ENCODE measurements around the gene PLEKHO1.
"Not testable (repeated sequence)": the region's sequence is repeated elsewhere in the genome, so short reads cannot be mapped to it uniquely, and the experiment has no call there.

PLEKHO1 gene

DNA sequence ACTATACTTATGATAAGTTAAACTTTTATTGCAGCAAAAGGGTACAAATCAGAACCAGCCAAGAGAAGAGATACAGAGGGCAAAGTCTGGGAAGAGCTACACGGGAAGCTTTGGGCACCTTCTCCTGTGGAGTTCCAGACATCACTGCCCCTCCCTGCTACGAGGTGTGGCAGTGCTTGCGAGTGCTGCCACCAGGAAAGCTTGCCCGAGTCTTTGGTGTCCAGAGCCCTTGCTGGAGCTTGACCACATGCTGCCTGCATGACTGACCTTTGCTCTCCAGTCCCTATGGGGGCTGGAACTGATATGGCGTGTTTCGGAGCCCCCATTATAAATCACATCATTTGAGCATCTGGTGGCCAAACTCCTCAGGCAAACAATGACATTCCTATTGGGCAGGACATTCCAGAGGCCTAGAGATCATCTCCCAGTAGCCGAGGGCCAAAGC lies 23.4 kb downstream of the PLEKHO1 start:
- no peak for DNase-seq (ENCODE audit: low spot score)

DNA sequence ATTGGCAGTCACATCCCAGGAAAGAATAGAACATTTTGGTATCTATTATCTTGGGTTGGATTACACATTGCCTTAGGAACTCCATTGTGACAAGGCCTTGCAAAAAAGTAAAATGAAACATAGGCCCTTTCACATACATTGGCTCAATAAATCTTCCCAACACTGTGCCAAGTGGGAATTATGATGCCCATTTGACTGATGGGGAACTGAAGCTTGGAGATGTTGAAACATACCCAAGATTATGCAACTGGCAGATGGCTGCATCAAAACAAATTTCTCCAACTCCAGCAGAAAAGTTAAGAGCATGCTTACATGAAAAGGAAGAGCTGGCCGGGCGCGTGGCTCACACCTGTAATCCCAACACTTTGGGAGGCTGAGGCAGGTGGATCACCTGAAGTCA lies 26.9 kb downstream of the PLEKHO1 start:
- DNase-seq (ENCODE audit: low spot score) = no peak

DNA sequence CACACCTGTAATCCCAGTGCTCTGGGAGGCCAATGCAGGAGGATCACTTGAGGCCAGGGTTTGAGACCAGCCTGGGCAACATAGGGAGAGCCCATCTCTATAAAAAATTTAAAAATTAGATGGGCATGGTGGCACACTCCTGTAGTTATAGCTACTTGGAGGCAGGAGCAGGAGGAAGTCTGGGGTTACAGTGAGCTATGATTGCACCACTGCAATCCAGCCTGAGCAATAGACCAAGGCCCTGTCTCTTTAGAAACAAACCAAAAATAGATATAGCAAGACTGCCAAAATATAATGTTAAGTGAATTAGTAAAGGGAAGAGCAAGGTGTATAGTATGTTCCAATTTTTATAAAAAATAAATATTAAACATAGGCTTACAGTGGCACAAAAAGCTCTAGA lies 28.8 kb downstream of the PLEKHO1 start:
- no peak for DNase-seq (ENCODE audit: low spot score)

DNA sequence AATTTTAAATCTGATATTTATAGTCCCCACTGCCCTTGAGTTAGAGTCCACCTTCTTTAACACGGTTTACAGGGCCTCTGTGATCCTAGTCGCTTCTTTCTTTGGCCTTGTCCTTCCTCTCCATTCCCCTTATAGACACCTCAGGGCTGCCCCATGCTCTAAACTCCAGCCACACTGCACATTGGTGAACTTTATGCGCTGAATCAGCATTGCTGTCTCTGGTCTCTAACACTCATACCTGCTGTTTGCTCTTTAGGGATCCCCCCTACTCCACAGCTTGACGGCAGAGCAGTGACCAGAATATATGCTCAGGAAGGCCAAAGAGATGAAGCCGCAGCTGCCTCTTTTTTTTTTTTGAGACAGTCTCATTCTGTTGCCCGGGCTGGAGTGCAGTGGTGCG lies 30.2 kb downstream of the PLEKHO1 start:
- DNase-seq (ENCODE audit: low spot score) = no peak

DNA sequence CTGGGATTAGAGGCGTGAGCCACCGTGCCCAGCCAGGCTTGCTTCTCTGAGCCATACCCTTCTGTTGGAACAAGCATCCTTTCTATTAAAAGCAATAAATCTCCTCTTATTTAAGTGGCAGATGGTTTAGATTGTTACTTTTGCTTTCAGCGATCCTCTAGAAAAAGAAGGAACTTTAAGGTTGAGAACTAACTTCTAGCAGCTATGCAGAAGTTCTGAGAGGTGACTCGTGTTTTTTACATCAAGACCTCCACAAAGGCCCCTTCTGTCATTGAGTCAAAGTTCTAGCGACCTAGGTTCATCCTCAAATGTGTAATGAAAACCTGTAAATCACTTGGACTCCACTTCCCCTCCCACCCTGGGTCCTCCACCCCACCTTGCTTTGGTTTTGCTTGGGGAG lies 30.8 kb downstream of the PLEKHO1 start:
- no peak for DNase-seq (ENCODE audit: low spot score)

GRCh38 chr1:150182247-150182646 lies 32.5 kb downstream of the PLEKHO1 start:
- DNase-seq (ENCODE audit: low spot score) = no peak

DNA sequence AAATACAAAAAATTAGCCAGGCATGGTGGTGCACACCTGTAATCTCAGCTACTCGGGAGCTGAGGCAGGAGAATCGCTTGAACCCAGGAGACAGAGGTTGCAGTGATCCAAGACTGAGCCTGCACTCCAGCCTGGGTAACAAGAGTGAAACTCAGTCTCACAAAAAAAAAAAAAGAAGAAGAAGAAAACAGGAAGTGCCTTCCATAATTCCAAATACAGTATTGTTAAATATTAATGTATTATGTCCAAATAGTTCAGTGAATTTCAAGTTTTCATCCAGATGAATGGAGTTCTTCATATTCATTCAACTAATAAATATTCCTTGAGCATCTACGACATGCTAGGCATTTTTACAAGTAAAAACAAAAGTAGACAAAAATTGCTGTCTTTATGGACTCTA lies 33.3 kb downstream of the PLEKHO1 start:
- DNase-seq (ENCODE audit: low spot score) = no peak

DNA sequence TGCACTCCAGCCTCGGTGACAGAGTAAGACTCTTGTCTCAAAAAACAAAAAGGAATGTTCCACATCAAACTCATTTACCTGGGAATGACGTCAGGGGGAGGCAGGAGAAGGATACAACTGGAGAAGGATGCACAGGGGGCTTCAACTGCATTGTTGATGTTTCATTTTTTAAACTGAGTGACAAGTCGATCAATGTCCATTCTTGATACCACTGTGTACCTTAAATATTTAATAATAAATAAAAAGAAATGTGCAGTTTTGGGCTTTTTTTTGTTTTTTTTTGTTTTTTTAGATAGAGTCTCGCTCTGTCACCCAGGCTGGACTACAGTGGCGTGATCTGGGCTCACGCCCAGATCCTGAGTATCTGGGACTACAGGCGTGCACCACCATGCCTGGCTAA lies 35.8 kb downstream of the PLEKHO1 start:
- no peak for DNase-seq (ENCODE audit: low spot score)

- not testable (repeated sequence) for DNase-seq (ENCODE audit: low spot score)
Observed at GRCh38 chr1:150186438-150186788, 36.7 kb downstream of the PLEKHO1 start.

DNA sequence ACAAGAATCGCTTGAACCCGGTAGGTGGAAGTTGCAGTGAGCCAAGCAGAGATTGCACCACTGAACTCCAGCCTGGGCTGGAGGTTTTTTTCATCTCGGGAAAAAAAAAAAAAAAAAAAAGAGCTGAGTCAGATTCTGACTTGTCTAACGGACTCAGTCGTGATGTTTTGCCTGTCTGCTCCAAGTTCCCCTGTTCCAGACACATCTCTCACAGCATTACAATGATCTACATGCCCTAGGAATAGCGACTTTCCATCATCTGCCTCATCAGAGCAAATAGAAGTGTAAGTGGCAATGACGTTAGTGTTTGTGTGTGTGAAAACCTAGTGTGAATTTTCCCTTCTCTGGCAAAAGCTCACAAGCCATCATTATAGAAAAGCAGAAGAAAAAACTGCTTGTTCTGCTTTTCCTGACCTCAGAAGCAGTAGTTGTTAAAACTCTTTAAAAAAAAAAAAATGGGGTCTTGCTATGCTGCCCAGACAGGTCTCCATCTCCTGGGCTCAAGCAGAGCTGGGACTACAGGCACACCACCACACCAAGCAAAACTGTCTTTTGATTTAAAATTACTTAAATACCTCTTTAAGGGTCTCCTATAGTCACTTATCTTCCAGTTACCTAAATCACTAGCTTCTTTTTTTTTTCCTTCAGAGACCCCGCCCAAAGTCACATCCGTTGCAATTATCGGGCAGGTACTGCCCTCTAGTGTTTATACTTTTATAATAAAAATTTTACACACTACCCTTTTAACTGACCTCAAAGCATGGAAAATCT lies 37.3 kb downstream of the PLEKHO1 start:
- DNase-seq (ENCODE audit: low spot score) = no peak

- DNase-seq (ENCODE audit: low spot score) = no peak
Observed at GRCh38 chr1:150187560-150187931, 37.8 kb downstream of the PLEKHO1 start.

DNA sequence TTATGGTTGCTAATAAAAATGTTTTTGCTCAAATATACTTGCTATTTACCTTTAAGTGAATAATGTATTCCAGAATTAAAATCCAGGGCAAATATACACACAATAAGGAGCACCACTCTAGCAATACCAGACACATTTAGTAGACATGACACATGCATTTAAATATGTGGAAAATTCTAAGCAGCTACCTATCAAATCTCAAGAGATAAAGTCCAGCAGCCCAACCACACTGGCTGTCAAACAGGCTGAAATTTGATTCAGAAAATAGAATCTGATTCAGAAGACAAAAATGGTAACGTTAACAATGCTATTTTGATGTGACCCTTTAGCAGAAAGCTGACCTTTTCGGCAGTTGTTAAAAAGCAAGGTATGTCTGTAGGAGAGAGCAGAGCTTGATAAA lies 42.3 kb downstream of the PLEKHO1 start:
- DNase-seq (ENCODE audit: low spot score) = no peak

- no peak for DNase-seq (ENCODE audit: low spot score)
Observed at GRCh38 chr1:150194381-150195031, 44.8 kb downstream of the PLEKHO1 start.

DNA sequence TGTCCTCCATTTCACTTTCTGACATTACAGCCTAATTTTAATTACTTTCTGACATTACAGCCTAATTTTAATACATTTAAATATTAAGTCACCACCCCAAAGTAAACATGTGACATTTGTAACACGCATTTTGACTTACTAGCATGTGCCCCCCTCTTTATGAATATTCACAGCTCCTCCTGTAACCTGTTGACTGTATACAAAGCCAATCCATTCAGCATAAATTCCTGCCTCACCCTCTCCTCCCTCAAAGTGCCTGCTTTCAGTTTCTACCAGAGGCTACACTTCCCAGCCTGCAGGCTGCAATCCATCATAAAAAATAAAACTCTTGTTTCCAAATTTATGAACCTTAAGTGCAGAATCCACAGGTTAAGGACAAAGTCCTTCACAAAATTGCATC lies 46.7 kb downstream of the PLEKHO1 start:
- DNase-seq (ENCODE audit: low spot score) = no peak

- no peak for DNase-seq (ENCODE audit: low spot score)
Observed at GRCh38 chr1:150207281-150207971, 57.7 kb downstream of the PLEKHO1 start.

DNA sequence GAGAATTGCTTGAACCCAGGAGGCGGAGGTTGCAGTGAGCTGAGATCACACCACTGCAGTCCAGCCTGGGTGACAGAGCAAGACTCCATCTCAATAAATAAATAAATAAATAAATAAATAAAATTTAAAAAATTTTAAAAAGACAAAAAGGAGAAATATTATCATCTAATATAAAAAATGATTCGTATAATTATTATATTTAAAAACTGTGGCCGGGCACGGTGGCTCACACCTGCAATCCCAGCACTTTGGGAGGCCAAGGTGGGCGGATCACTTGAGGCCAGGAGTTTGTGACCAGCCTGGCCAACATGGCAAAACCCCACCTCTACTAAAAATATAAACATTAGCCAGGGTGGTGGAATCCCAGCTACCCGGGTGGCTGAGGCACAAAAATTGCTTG lies 58.7 kb downstream of the PLEKHO1 start:
- not testable (repeated sequence) for DNase-seq (ENCODE audit: low spot score)

Data from left forelimb (tissue), 1 donor.